ENCODE results near the gene PTPN6.

Gene PTPN6

GRCh38 chr12:6981152-6982052, 30.2 kb downstream of the PTPN6 start:
- DNase-seq: no peak
- intact Hi-C loops (cut with DNase I): no loop called here

GRCh38 chr12:6982532-6982931, 31.4 kb downstream of the PTPN6 start:
- no peak for DNase-seq
- intact Hi-C loops (cut with DNase I): no loop called here

- DNase-seq: no peak
- intact Hi-C loops (cut with DNase I): no loop called here
Measured at GRCh38 chr12:6987956-6988553, 36.9 kb downstream of the PTPN6 start.

- no peak for DNase-seq
- intact Hi-C loops (cut with DNase I): no loop called here
Measured at GRCh38 chr12:6996040-6996441, 44.9 kb downstream of the PTPN6 start.

GRCh38 chr12:6998715-6999451, 47.7 kb downstream of the PTPN6 start:
- DNase-seq: no peak
- intact Hi-C loops (cut with DNase I): no loop called here

DNA sequence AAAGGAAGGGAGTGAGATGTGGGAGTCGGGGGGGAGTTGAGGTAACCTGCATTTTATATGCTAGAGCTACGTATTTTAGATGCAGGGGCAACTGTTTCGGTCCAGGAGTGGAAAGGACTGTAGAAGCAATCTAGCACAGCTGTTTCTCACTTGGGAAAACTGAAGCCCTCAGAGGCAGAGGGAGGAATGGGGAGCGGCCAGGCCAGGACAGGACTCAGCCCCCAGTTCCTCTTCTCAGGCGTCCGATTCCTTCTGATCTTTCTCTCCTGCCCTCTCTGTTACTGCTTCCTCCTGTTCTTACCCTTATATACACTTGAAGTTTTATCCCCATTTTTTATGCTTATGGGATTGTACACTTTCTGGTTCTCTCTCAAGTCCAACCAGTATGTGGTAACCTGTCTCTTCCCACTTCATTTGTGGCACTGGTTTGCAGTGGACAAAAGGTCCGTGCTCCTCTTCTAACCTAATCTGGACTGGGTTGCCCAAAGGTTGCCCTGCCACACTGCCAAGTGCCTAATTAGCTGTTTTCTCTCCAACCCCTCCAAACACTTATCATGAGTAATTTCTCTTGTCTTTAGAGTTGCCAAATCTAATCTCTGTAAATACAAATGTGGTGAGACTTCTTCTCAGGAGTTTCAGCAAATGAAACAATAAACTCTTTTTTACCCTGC, 50.9 kb downstream of the PTPN6 start:
- DNase-seq: no peak
- intact Hi-C loops (cut with DNase I): no loop called here

GRCh38 chr12:7004287-7004803, 53.2 kb downstream of the PTPN6 start:
- intact Hi-C loops (cut with DNase I): no loop called here

DNA sequence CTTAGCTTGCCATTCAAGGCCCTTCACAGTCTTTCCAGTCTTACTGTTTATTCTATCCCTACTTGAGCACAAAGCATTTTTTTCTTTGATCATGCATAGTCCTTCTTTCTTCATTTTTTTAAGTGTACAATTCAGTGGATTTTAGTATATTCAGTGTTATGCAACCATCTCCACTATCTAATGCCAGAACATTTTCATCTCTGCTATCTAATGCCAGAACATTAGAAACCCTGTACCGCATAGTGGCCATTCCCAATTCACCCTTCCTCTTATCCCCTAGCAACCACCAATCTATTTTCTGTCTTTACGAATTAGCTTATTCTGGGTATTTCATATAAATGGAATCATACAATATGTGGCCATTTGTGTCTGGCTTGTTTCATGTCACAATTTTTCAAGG, 53.7 kb downstream of the PTPN6 start:
- no peak for DNase-seq
- intact Hi-C loops (cut with DNase I): no loop called here

More at GRCh38 chr12:7004287-7004803, 53.2 kb downstream of the PTPN6 start:
- DNase-seq: no peak

GRCh38 chr12:7005311-7005710, 54.2 kb downstream of the PTPN6 start:
- DNase-seq: no peak

DNA sequence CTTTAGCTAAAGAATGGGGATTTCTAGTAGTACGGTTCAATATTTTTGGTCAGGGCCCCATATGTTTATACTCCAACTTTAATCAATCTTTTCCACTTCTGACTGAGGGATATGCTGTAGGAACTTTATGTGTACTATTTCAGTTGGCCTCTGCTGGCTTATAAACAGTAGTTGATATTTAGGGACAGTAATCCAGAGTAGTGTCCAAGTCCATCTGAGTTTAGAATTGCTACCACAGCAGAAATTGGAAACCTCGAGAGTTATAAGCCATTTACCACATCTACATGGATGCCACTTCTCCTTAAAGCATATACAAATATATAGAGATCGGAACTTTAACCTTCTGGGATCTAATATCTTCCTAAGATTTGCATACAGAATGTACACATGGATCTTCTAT, 55.5 kb downstream of the PTPN6 start:
- DNase-seq: no peak
- intact Hi-C loops (cut with DNase I): no loop called here

More at GRCh38 chr12:7005311-7005710, 54.2 kb downstream of the PTPN6 start:
- intact Hi-C loops (cut with DNase I): no loop called here

GRCh38 chr12:7008864-7009263, 57.7 kb downstream of the PTPN6 start:
- no peak for DNase-seq
- intact Hi-C loops (cut with DNase I): no loop called here

- no peak for DNase-seq
- intact Hi-C loops (cut with DNase I): no loop called here
Measured at GRCh38 chr12:7009512-7009911, 58.4 kb downstream of the PTPN6 start.
